Measurements from ENCODE around the gene OSBPL10.
"Not testable (repeated sequence)": the region's sequence is repeated elsewhere in the genome, so short reads cannot be mapped to it uniquely, and the experiment has no call there.

The OSBPL10 gene

DNA sequence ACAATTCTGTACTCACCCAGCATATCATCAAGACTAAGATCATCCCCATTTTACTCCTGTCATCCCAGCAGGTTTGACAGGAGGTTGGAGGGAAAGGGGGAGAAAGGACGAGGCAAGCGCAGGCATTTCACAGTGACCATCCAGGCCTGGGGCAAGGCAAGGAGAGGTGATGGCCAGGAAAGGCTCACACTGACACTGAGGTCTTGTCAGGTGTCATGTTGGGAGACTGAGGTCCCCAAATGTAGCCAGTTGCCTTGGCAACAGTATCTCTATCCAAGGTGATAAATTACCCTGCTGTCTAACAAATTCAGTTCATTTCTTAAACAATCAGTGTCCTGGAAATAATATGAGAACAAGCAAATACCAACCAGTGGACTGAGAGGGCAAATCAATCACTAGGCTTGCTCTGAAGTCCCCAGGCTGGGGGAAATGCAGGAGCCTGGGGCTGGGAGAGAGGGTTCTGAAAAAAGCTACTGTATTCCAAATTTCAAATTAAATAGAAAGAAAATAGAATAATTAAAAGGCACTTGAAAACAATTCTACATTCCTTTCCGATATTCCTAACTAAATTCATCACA, 172.8 kb downstream of the OSBPL10 start:
- DNase-seq (ENCODE audit: low read depth) = no peak

DNA sequence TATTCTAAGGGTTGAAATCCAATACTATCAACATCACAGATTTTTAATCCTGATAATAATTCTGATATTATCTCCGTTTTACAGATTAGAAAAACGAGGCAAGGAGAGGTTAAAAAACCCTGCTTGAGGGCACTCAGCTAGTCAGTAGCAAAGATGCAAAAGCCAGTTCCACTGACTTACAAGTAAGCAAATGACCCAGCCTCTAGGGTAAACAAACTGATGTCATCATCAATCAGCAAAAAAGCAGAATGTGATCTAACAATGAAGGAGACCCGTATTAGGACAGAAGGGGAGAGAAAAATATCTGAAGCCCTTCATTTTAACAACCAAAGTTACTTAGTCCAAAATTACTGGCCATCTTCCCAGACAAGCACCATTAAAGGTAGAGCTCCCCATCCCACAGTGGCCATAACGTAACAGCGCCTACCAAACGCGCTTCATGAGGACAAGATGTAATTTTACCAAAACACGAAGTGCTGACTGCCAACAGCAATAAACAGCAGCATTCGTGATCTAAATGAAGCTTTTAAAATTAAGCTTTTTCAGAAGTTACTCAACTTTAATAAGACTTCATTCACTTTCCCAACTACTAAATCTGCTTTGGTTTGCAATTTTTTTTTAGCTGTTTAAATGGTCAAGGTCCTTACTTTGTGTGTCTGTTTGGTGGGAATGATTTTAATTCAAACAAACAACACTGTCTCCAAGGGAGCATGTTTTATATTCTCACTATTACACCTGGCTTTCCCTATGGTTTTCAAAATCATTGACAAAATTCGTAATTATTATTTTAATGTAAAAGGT, 176.6 kb downstream of the OSBPL10 start:
- DNase-seq (ENCODE audit: low read depth) = no peak

- no peak for DNase-seq (ENCODE audit: low read depth)
These were observed 177.9 kb downstream of the OSBPL10 start for GRCh38 chr3:31802981-31803740.

GRCh38 chr3:31800436-31800835, 180.6 kb downstream of the OSBPL10 start:
- DNase-seq (ENCODE audit: low read depth) = no peak

GRCh38 chr3:31798840-31799239, 182.2 kb downstream of the OSBPL10 start:
- DNase-seq (ENCODE audit: low read depth) = no peak

DNA sequence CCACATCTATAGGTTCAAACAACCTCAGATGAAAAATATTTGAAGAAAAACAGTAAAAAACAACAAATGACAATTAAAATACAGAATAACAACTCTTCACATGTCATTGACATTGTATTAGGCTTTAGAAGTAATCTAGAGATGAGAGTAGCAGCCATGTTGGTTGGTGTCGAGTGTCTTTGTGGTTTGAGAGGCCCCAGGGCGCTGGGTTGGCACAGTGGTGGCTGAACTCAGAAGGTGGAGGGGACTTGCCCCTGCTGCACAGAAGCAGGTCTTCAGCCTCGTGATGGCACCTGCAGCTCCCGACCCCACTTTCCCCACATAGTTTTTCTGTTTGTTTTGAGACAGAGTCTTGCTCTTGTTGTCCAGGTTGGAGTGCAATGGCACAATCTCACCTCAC, 187.2 kb downstream of the OSBPL10 start:
- DNase-seq (ENCODE audit: low read depth) = no peak

- no peak for DNase-seq (ENCODE audit: low read depth)
These were observed 190.0 kb downstream of the OSBPL10 start for GRCh38 chr3:31791090-31791430.

GRCh38 chr3:31790193-31791089, 190.6 kb downstream of the OSBPL10 start:
- DNase-seq (ENCODE audit: low read depth) = no peak

DNA sequence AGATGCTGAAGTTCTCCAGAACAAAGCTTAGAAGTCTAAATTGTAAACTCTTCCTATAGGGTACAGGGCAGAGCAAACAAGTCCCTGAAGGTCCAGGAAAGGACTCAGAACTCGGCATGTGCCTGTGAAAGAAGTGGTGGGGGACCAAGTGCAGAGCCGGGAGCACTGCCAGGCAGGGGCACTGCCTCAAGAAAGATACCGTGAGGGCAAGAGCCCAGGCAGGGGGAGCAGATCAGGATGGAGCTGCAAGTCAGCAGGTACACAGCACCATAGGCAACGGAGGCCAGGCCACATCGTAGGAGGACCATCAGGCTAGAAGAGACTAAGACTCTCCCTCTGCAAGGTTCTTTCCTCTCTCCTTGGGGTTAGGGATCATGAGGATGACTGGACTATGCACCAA, 191.6 kb downstream of the OSBPL10 start:
- no peak for DNase-seq (ENCODE audit: low read depth)

DNA sequence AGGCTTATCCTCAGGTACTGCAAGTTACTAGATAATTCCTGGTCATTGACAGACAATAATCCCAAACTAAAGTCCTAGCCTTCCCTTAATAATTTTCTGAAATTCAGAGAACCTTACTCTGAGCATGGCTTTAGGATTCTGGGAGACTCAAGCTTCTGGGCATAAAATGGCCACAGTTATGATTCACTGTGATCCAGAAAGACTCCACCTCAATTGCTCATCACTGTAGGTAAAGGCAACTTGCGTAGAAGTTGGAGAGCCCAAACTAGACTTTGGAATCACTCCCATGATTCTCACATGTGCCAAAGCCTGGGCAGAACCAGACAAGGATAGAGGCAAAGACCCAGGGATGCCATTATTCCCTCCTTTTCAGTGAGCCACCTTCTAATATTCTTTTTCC, 195.3 kb downstream of the OSBPL10 start:
- no peak for DNase-seq (ENCODE audit: low read depth)

DNA sequence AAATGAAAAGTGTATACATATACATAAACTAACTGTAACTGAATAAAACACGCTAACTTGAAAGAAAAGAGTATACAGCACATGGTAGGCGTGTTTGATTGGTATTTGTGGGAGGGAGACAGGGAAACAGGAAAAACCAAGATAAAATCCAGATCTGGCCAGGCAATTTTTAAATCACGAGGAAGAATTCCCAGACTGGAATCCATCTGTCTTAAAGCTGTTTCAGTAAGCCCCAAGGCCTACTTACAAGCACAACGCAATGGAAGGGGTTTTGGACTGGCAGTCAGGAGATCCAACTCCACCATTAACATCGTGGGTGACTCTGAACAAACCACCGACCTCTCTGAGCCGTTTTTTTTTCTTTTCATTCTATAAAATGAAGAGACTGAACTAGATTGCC, 195.8 kb downstream of the OSBPL10 start:
- DNase-seq (ENCODE audit: low read depth) = no peak

- not testable (repeated sequence) for DNase-seq (ENCODE audit: low read depth)
These were observed 197.2 kb downstream of the OSBPL10 start for GRCh38 chr3:31783851-31784250.

DNA sequence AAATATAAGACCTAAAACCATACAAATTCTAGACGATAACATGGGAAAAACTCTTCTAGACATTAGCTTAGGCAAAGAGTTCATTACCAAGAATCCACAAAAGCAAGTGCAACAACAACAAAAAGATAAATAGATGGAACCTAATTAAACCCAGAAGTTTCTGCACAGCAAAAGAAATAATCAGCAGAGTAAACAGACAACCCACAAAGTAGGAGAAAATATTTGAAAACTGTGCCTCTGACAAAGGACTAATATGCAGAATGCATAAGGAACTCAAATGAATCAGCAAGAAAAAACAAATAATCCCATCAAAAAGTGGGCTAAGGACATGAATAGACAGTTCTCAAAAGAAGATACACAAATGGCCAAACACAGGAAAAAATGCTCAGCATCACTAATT, 198.8 kb downstream of the OSBPL10 start:
- DNase-seq (ENCODE audit: low read depth) = not testable (repeated sequence)

GRCh38 chr3:31779514-31779913, 201.5 kb downstream of the OSBPL10 start:
- DNase-seq (ENCODE audit: low read depth) = no peak

DNA sequence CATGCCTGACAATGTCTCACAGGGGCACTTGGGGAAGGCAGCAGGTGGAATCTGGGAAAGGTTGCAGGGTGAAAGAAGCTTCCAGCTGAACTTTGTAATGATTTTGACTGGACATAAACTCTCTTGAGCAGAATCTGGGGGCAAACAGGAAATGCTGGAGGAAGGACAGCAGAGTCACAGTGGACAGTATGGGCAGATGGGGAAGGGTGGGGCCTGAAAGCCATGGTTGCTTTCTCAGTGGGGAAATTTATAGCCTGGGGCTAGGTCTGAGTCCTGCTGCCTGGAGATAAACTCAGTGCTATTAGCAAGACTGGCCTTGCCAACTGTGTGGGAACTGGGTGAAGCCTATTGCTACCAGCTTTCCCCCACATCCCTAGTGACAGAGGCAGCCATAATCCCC, 203.2 kb downstream of the OSBPL10 start:
- DNase-seq (ENCODE audit: low read depth) = no peak

DNA sequence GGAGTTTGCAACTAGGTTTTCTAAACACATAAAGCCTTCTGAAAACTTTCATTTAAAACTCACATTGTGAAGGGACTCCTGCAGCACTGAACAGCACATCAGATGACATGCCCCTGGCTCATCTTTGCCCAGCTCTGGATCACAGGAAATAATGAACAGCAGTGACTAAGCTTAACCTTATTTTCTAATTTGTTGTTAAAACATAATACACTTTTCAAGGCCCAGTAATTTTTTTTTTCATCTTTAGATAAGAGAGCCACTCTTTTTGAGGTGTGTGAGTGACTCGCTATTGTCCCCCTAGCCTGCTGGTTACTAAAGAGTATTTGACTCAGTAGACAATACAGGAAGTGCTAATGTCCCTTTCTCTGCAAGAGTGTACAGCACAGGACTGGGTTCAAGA, 204.0 kb downstream of the OSBPL10 start:
- DNase-seq (ENCODE audit: low read depth) = no peak

- no peak for DNase-seq (ENCODE audit: low read depth)
These were observed 205.0 kb downstream of the OSBPL10 start for GRCh38 chr3:31776016-31776415.

DNA sequence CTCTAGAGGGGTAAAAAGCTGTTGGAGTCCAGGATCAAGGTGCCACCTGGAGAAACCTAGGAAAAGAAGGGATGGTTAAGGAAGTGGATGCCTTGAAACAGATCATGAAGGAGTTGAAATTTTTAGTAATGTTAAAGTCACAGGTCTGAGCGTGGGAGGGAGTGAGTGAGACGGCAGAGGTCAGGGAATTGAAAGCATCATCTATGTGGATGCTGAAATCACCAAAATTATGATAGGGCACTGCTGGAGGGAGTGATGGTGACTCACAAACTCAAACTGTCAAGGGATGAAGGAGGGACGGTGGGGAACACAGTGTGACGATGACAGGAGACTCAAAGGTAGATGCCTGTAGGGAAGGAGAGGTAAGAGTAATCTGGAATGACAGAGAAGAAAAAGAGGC, 205.7 kb downstream of the OSBPL10 start:
- no peak for DNase-seq (ENCODE audit: low read depth)

GRCh38 chr3:31772758-31773473, 208.1 kb downstream of the OSBPL10 start:
- no peak for DNase-seq (ENCODE audit: low read depth)

DNA sequence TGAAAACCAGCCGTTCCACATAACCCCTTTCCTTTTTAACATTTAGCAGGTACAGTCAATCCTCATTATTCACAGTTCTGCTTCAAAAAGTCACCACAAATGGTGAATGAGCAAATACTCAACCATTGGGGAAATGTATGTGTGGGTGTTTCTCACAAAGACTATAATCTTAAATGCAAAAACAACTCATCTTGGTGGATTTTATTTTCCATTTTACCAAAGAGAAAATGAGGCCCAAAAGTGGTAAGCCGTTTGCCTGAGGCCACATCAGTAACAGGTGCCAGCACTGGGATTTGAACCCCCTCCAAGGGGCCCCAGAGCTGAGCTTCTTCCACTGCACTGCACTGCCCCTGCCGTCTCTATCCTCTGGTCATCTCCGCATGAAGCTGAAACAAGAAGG, 208.8 kb downstream of the OSBPL10 start:
- DNase-seq (ENCODE audit: low read depth) = no peak

GRCh38 chr3:31770822-31771326, 210.2 kb downstream of the OSBPL10 start:
- no peak for DNase-seq (ENCODE audit: low read depth)
